HUES64 (cell line): ENCODE measurements around the gene FAM107A.
"Not testable (repeated sequence)": the region's sequence is repeated elsewhere in the genome, so short reads cannot be mapped to it uniquely, and the experiment has no call there.

ENCODE experiments used
- H3K27ac ChIP-seq: 2 replicates; pipeline ENCODE4 v1.7.0; 2013; ENCODE audit warnings: low read depth, low read length, inconsistent platforms
- H3K27me3 ChIP-seq: 2 replicates; pipeline ENCODE4 v1.6.1; 2013; ENCODE audit warnings: mild to moderate bottlenecking, low read length; ENCODE audit not compliant: insufficient read depth
- H3K36me3 ChIP-seq: 2 replicates; pipeline ENCODE4 v1.6.1; 2013; ENCODE audit warnings: mild to moderate bottlenecking, low read length; ENCODE audit not compliant: insufficient read depth
- H3K4me1 ChIP-seq: 2 replicates; pipeline ENCODE4 v1.6.1; 2013; ENCODE audit warnings: mild to moderate bottlenecking, low read length, moderate library complexity; ENCODE audit not compliant: insufficient read depth
- H3K4me3 ChIP-seq: 2 replicates; pipeline ENCODE4 v1.5.1; 2013; ENCODE audit warnings: mild to moderate bottlenecking, low read length, moderate library complexity
- H3K9ac ChIP-seq: 2 replicates; pipeline ENCODE4 v1.6.1; 2013; ENCODE audit warnings: mild to moderate bottlenecking, low read depth, low read length
- H3K9me3 ChIP-seq: 2 replicates; pipeline ENCODE4 v1.6.1; 2013; ENCODE audit warnings: low read depth, low read length; ENCODE audit not compliant: insufficient read depth
- WGBS: fragments of 150-250, 120-280 bp; methylation state at CpG from one replicate; pipeline ENCODE4 v1.1.7; 2013; ENCODE audit warnings: missing lambda C conversion rate; 5-methylcytosine and 5-hydroxymethylcytosine counted together

Gene FAM107A

GRCh38 chr3:58534592-58535494, 42.3 kb downstream of the FAM107A start:
- no peak overlapping the region for H3K27ac ChIP-seq
- H3K36me3 ChIP-seq, result no peaks in the 10 kb centered on the region
- no peaks in the 10 kb centered on the region for H3K9me3 ChIP-seq
- H3K4me3 ChIP-seq, result no peak overlapping the region
- H3K9ac ChIP-seq, result no peak overlapping the region
- 94% methylated on average over 9 of the region's 9 CpGs for WGBS
- H3K4me1 ChIP-seq, result no peaks in the 10 kb centered on the region; the same call in 1 of the 2 replicates
- no peaks in the 10 kb centered on the region for H3K27me3 ChIP-seq

GRCh38 chr3:58532794-58533220, 44.4 kb downstream of the FAM107A start:
- Histone ChIP-seq H3K9ac (no peak overlapping the region), H3K9me3 (no peaks in the 10 kb centered on the region), H3K4me1 (no peaks in the 10 kb centered on the region; the same call in none of the 2 replicates), H3K27ac (no peak overlapping the region), H3K4me3 (no peak overlapping the region), H3K27me3 (no peaks in the 10 kb centered on the region), H3K36me3 (no peaks in the 10 kb centered on the region)
- 36% methylated on average over 11 of the region's 11 CpGs for WGBS

DNA sequence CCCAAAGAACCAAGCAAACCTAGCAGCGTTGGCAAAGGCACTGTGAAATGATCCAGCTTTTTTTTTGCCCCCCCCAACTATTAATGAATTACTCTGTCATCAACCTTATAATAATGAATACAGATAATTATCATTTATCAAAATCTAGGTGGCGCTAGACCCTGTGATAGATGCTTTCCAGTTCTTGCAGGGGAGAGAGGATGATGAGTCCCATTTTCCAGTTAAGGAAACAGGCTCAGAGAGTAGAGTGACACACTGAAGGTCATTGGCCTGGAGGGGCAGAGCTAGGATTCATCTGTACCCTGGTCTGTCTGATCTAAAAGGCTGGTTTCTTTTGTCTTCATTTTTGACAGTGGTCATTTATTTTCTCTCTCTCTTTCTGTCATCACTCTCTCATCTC, 45.2 kb downstream of the FAM107A start:
- Histone ChIP-seq H3K4me3 (no peak overlapping the region), H3K27ac (no peak overlapping the region), H3K9me3 (no peaks in the 10 kb centered on the region), H3K9ac (no peak overlapping the region), H3K27me3 (no peaks in the 10 kb centered on the region), H3K4me1 (no peaks in the 10 kb centered on the region; the same call in none of the 2 replicates), H3K36me3 (no peaks in the 10 kb centered on the region)
- 85% methylated on average over 2 of the region's 2 CpGs for WGBS

- Histone ChIP-seq H3K4me3 (no peak overlapping the region), H3K36me3 (no peaks in the 10 kb centered on the region), H3K9ac (no peak overlapping the region), H3K27me3 (no peaks in the 10 kb centered on the region), H3K27ac (no peak overlapping the region), H3K4me1 (no peaks in the 10 kb centered on the region; the same call in none of the 2 replicates), H3K9me3 (no peaks in the 10 kb centered on the region)
- WGBS, result 95% methylated on average over 7 of the region's 7 CpGs
Measured at GRCh38 chr3:58531555-58531954, 45.6 kb downstream of the FAM107A start.

DNA sequence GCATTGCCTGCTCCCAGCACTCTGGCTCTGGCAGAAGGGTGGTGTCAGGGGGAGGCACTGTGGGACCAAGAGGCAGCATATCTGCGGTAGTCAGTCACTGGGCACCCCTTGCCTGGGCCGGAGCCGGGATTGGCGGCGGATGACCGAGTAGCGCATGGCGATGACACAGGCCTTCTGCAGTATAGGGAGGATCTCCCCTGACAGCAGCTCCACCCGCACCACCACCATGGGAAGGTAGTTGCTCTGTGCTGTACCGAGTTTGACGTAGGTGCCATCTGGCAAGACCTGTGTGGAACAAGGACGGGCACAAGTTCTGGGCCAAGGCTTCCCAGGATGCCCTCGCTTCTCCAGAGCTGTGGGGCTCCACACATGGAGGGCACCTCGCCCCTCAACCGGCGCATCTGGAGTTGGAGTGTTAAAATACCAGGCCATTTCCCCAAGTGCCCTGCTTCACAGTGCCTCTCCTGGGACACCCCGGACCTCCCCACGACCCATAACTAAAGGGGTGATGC, 46.8 kb downstream of the FAM107A start:
- Histone ChIP-seq H3K9me3 (no peaks in the 10 kb centered on the region), H3K36me3 (no peaks in the 10 kb centered on the region), H3K9ac (no peak overlapping the region), H3K4me3 (no peak overlapping the region), H3K27ac (no peak overlapping the region), H3K27me3 (no peaks in the 10 kb centered on the region), H3K4me1 (peaks cover 6% of the 10 kb centered on the region)
- 95% methylated on average over 18 of the region's 18 CpGs for WGBS

GRCh38 chr3:58529516-58530353, 47.5 kb downstream of the FAM107A start:
- peaks cover 6% of the 10 kb centered on the region for H3K4me1 ChIP-seq
- H3K27me3 ChIP-seq, result no peaks in the 10 kb centered on the region
- 82% methylated on average over 14 of the region's 15 CpGs for WGBS
- H3K36me3 ChIP-seq, result no peaks in the 10 kb centered on the region
- H3K4me3 ChIP-seq, result no peak overlapping the region
- no peaks in the 10 kb centered on the region for H3K9me3 ChIP-seq
- no peak overlapping the region for H3K27ac ChIP-seq
- no peak overlapping the region for H3K9ac ChIP-seq

GRCh38 chr3:58528629-58529028, 48.6 kb downstream of the FAM107A start:
- 83% methylated on average over 6 of the region's 6 CpGs for WGBS

GRCh38 chr3:58527440-58527839, 49.8 kb downstream of the FAM107A start:
- not testable (repeated sequence) for H3K4me3 ChIP-seq, H3K9ac ChIP-seq, H3K9me3 ChIP-seq, H3K27ac ChIP-seq, H3K27me3 ChIP-seq, H3K36me3 ChIP-seq
- WGBS, result 97% methylated on average over 3 of the region's 3 CpGs
- peaks cover 20% of the 10 kb centered on the region for H3K4me1 ChIP-seq

More at GRCh38 chr3:58528629-58529028, 48.6 kb downstream of the FAM107A start:
- H3K36me3 ChIP-seq, result no peaks in the 10 kb centered on the region
- peaks cover 10% of the 10 kb centered on the region for H3K4me1 ChIP-seq
- no peaks in the 10 kb centered on the region for H3K9me3 ChIP-seq
- no peak overlapping the region for H3K27ac ChIP-seq
- H3K4me3 ChIP-seq, result no peak overlapping the region
- H3K27me3 ChIP-seq, result no peaks in the 10 kb centered on the region
- H3K9ac ChIP-seq, result no peak overlapping the region

- Histone ChIP-seq H3K4me1 (peaks cover 20% of the 10 kb centered on the region), H3K27me3 (no peaks in the 10 kb centered on the region), H3K9ac (no peak overlapping the region), H3K27ac (no peak overlapping the region; the same call in 1 of the 2 replicates), H3K4me3 (no peak overlapping the region), H3K9me3 (no peaks in the 10 kb centered on the region), H3K36me3 (no peaks in the 10 kb centered on the region)
- WGBS, result 75% methylated on average over 7 of the region's 7 CpGs
Measured at GRCh38 chr3:58526515-58526957, 50.7 kb downstream of the FAM107A start.

- no peaks in the 10 kb centered on the region for H3K36me3 ChIP-seq
- no peaks in the 10 kb centered on the region for H3K9me3 ChIP-seq
- WGBS, result 94% methylated on average over 11 of the region's 11 CpGs
- peaks cover 24% of the 10 kb centered on the region for H3K4me1 ChIP-seq
- H3K27me3 ChIP-seq, result no peaks in the 10 kb centered on the region
- H3K9ac ChIP-seq, result no peak overlapping the region
- H3K27ac ChIP-seq, result no peak overlapping the region
- no peak overlapping the region for H3K4me3 ChIP-seq
Measured at GRCh38 chr3:58524326-58524888, 52.8 kb downstream of the FAM107A start.
